Measurements from ENCODE around the gene SSC4D.
A peak's percentile ranks its signal among the peaks of the same experiment; 100 is the strongest.

SSC4D gene

DNA sequence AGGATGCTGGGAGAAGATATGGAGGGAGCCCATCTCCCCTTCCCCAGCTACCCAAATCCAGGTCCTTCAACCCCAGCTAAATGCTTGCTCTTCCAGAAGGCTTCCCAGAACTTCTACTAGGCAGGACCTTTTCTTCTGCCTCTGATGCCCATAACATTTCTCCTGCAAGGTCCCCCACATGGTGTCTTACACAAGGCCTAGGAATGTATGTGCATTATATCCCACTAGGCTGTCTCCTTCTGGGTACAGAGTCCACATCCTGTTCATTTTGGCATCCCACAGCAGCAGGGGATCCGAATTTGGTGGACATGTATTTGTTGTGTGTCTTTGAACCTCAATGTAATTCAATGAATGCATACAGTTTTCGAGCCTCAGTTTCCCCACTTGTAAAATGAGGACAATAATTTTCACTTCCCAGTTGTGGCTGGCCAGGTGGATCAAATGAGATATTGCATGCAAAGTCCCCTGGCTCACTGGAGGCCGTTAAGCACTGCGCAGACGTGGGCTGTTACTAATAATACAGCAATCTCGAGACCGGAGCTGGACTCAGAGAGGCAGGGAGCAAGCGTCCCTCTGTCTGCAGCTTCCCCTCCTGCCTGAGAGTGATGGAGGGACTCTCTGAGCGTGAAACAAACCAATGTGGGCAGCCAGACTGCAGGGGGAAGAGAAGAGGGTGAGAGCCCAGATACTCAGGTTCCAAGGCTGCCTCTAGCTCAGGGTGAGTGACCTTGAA is 32.1 kb downstream of the SSC4D start:
- Histone ChIP-seq H3K9me3 (ENCODE audit: severe bottlenecking) (no peaks in the 10 kb centered on the region), H3K4me1 (ENCODE audit: insufficient read depth, poor library complexity, severe bottlenecking) (peaks cover 27% of the 10 kb centered on the region), H3K4me3 (ENCODE audit: severe bottlenecking) (no peak overlapping the region), H3K27me3 (ENCODE audit: insufficient read depth, poor library complexity, severe bottlenecking) (no peaks in the 10 kb centered on the region), H3K27ac (ENCODE audit: poor library complexity, severe bottlenecking) (no peak overlapping the region), H3K36me3 (ENCODE audit: low read depth) (no peaks in the 10 kb centered on the region)
- TF ChIP-seq, protein P1, sequence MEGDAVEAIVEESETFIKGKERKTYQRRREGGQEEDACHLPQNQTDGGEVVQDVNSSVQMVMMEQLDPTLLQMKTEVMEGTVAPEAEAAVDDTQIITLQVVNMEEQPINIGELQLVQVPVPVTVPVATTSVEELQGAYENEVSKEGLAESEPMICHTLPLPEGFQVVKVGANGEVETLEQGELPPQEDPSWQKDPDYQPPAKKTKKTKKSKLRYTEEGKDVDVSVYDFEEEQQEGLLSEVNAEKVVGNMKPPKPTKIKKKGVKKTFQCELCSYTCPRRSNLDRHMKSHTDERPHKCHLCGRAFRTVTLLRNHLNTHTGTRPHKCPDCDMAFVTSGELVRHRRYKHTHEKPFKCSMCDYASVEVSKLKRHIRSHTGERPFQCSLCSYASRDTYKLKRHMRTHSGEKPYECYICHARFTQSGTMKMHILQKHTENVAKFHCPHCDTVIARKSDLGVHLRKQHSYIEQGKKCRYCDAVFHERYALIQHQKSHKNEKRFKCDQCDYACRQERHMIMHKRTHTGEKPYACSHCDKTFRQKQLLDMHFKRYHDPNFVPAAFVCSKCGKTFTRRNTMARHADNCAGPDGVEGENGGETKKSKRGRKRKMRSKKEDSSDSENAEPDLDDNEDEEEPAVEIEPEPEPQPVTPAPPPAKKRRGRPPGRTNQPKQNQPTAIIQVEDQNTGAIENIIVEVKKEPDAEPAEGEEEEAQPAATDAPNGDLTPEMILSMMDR (IDR thresholded peaks at IDR 0.05; ENCODE audit: poor library complexity, severe bottlenecking), result no peak
- ATAC-seq (ENCODE audit: low read depth) (no peak), DNase-seq (ENCODE audit: low spot score) (no peak)

DNA sequence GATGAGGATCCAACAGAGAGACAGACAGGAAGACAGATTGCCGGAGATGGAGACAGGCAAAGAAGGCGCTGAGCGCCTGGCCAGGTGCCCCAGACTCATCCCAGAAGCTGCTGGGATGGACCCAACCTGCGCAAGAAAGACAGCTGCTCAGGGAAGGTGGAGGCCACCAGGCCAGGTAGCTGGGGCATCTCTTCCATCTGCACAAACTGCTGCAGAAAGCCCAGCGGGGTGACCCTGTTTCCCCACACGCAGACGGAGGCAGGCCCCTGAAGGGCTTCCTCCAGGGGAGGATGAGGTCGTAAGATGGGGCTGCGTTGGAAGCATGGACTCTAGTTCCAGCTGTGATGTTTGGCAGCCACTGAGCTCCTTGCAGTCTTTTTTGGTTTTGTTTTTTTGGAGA is 34.2 kb downstream of the SSC4D start:
- Histone ChIP-seq H3K27ac (ENCODE audit: poor library complexity, severe bottlenecking) (no peak overlapping the region), H3K27me3 (ENCODE audit: insufficient read depth, poor library complexity, severe bottlenecking) (no peaks in the 10 kb centered on the region), H3K4me1 (ENCODE audit: insufficient read depth, poor library complexity, severe bottlenecking) (peaks cover 24% of the 10 kb centered on the region), H3K4me3 (ENCODE audit: severe bottlenecking) (no peak overlapping the region), H3K36me3 (ENCODE audit: low read depth) (no peaks in the 10 kb centered on the region), H3K9me3 (ENCODE audit: severe bottlenecking) (no peaks in the 10 kb centered on the region)
- ATAC-seq (ENCODE audit: low read depth), result no peak
- DNase-seq (ENCODE audit: low spot score), result no peak
- TF ChIP-seq, protein P1 (IDR thresholded peaks at IDR 0.05; ENCODE audit: poor library complexity, severe bottlenecking), result no peak

DNA sequence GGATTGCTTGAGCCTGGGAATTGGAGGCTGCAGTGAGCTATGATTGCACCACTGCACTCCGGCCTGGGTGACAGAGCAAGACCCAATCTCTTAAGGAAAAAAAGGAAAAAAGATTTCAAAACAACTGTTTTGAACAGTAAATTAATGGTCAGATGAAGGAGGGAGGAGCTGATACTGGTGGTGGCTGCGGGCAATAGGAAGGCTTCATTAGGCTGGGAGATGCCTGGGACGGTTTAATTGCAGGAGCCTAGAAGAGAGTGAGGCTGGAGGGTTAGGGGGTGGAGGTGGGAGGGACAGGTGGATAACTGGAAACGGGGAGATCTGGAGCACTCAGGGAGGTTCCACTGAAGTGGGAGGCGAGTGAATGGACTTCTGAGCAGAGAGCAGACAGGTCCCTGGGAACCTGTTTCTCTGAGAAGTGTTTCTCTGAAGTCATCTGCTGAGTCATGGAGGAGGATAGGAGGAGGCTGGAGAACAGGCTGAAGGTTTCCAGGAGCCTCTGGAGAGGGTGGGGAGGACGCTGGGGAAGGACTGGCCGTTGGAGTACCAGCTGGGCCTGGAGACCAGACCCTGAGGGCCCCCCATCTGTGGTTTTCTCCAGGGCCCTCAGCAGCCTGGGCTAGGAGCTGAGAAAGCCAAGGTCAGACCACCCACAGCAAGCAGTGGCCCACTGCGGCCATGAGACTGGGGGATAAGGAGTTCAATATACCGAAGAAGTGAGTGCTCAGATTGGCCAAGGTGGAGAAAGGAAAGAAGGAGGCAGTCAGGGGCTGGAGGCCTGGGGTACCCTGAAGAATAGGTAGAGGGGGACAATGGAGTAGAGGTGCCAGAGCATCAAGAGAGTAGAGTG is 36.3 kb downstream of the SSC4D start:
- peak; percentile 84 for ATAC-seq (ENCODE audit: low read depth)
- DNase-seq (ENCODE audit: low spot score), result no peak
- TF ChIP-seq, protein P1 (IDR thresholded peaks at IDR 0.05; ENCODE audit: poor library complexity, severe bottlenecking), result no peak
- no peaks in the 10 kb centered on the region for H3K9me3 ChIP-seq (ENCODE audit: severe bottlenecking)
- H3K27ac ChIP-seq (ENCODE audit: poor library complexity, severe bottlenecking), result no peak overlapping the region
- no peaks in the 10 kb centered on the region for H3K36me3 ChIP-seq (ENCODE audit: low read depth)
- H3K4me1 ChIP-seq (ENCODE audit: insufficient read depth, poor library complexity, severe bottlenecking), result peaks cover 6% of the 10 kb centered on the region
- H3K27me3 ChIP-seq (ENCODE audit: insufficient read depth, poor library complexity, severe bottlenecking), result no peaks in the 10 kb centered on the region
- H3K4me3 ChIP-seq (ENCODE audit: severe bottlenecking), result no peak overlapping the region

DNA sequence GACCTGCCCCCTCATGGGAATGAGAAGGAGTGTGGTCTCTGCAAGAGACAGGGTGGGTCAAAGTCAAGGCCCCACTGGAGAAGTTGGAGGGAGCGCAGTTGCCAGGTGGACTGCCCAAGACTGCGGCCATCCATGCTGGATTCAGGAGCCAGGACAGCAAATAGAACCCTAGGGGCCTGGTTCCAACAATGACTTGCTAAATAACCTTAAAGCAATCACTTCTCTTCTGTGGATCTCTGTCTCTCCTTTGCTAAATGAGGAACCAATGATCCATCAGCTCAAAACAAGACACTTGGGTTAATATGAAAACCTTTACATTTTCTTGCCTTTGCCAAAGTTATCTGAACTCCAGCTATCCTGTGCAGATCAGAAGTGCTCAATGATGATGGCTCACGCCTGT is 38.1 kb downstream of the SSC4D start:
- no peak for ATAC-seq (ENCODE audit: low read depth)

More for the DNA sequence above, 38.1 kb downstream of the SSC4D start:
- Histone ChIP-seq H3K4me3 (ENCODE audit: severe bottlenecking) (no peak overlapping the region), H3K27ac (ENCODE audit: poor library complexity, severe bottlenecking) (no peak overlapping the region), H3K4me1 (ENCODE audit: insufficient read depth, poor library complexity, severe bottlenecking) (peaks cover 6% of the 10 kb centered on the region), H3K9me3 (ENCODE audit: severe bottlenecking) (no peaks in the 10 kb centered on the region), H3K36me3 (ENCODE audit: low read depth) (no peaks in the 10 kb centered on the region), H3K27me3 (ENCODE audit: insufficient read depth, poor library complexity, severe bottlenecking) (no peaks in the 10 kb centered on the region)
- DNase-seq (ENCODE audit: low spot score), result no peak
- TF ChIP-seq, protein P1 (IDR thresholded peaks at IDR 0.05; ENCODE audit: poor library complexity, severe bottlenecking), result no peak
